CD4-positive, alpha-beta T cell treated with Interleukin-2 at 100 ng/mL for 4 hours (primary cell): ENCODE results near the gene NFATC1.

ENCODE experiments used
- DNase-seq: peaks from one replicate; pipeline ENCODE4 v3.0.0-alpha.2; 2020; ENCODE audit warnings: low spot score

Gene NFATC1

DNA sequence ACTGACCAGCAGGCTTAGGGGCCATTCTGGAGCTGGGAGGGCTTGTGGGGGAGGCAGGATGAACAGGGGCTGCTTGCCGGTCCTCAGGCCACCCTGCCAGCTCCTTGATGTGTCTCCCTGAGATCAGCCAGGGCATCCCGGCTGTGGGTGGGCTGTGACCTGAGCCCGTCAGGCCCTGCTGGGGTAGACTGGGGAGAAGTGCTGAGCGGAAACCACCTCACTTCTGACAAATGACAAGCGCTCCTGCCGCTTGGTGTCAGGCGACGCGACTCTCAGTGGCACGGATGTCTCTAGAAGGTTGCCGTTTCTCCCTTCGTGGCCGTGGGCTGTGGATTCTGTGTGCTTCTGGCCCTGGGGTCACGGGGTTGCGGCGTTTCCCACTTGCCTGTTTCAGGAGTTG, 45.7 kb downstream of the NFATC1 start:
- DNase-seq = no peak

GRCh38 chr18:79442508-79443221, 46.9 kb downstream of the NFATC1 start:
- no peak for DNase-seq

DNA sequence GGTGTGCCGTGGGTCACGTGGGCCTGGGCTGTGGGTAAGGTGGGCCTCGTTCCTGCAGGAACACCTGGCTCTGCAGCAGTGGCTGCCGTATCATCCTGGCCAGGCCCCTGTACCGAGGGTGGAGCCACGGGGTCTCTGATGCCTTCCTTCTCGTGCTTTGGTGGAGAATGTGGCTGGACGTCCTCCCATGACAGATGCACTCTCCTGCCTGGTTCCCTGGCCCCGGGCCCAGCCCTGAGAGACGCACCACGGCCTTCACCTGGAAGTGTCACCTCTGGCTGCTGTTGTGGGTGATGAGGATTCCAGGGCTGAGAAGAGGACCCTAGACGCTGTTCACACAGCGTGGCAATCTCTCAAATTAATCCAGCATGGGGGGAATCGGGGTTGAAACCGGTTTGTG, 49.5 kb downstream of the NFATC1 start:
- DNase-seq = no peak

DNA sequence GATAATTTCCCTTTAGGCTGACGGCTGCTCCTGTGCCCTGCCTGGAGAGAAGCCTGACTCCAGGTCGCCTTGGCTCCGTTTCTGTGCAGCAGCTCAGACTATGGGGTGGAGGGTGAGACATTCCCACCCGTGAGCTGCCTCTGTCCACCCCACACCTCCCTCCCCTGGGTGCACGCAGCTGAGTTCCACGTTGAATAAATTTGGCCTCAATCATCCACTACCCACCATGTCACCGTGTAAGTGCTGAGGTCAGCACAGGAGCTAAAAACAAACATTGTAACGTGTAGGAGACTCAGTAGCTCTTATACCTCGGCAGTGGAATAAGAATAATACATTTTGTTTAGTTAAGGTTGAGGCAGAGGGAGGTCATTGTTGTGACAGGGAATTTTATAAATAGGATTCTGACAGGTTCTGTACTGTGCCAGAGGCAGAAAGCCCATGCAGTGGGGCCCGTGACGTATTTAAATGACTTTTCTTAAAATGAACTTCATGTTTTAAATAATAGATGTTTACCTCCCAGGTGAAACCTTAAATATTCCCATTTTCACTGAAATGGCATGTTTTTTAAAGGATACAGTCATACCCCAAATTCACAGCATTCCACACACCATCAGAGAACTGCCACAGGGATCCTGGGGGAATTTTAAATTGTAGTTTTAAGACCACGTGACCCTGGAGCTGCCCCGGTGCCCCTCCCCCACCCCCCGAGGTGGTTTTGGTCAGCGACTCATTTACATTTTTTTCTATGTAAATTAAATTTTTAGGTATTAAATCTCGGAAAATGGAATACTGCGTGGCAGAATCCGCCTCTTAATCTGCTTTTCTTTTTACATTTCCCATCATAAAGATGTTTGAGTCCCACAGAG, 50.2 kb downstream of the NFATC1 start:
- DNase-seq = no peak

- no peak for DNase-seq
Observed at GRCh38 chr18:79446931-79447330, 51.2 kb downstream of the NFATC1 start.

- DNase-seq = no peak
Observed at GRCh38 chr18:79447703-79448367, 52.1 kb downstream of the NFATC1 start.

DNA sequence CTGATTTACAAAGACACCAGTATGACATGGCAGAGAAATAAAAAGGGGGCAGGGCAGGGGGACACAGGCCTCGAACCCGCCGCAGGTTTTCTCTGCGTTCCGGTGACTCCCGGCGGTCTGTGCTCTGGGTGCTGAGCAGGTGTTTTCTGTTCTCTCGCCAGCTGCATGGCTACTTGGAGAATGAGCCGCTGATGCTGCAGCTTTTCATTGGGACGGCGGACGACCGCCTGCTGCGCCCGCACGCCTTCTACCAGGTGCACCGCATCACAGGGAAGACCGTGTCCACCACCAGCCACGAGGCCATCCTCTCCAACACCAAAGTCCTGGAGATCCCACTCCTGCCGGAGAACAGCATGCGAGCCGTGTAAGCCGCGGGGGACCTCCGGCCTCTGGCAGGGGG, 52.9 kb downstream of the NFATC1 start:
- no peak for DNase-seq

GRCh38 chr18:79449551-79450288, 54.0 kb downstream of the NFATC1 start:
- DNase-seq = no peak

GRCh38 chr18:79450289-79451080, 54.8 kb downstream of the NFATC1 start:
- DNase-seq = no peak

DNA sequence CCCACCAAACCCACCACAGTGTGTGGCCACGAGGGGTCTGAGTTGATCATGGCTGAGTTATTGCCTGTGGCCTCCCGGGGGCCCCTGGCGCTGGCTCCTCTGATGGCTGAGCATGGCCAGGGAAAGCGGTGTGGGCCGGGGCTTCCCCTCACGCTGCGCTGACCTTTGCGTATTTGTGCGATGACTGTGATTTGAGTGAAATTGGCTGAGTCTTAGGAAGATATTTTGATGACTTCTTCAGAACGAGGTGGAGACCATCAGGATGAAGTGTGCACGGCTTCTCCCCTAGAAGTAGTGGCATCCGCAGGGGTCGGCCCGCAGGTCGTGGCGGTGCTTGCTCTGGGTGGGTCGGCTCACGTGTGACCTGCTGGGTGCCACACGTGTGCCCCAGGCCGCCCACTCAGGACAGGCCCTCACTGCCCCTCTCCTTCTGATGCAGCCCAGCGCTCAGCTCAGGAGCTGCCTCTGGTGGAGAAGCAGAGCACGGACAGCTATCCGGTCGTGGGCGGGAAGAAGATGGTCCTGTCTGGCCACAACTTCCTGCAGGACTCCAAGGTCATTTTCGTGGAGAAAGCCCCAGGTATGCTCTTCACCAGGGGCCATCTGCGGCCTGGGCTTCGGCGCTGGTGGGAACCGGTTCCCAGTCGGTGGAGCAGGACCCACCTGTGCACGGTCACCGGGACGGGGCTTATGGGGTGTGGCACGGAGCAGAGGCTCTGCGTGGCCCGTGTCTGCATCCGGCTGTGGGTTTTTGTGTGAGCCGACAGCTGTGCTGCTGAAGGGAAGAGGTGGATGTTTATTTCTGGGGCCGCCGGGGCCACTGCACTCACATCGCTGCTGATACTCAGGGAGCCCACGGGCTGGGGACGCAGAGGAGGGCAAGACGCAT, 55.8 kb downstream of the NFATC1 start:
- no peak for DNase-seq

DNA sequence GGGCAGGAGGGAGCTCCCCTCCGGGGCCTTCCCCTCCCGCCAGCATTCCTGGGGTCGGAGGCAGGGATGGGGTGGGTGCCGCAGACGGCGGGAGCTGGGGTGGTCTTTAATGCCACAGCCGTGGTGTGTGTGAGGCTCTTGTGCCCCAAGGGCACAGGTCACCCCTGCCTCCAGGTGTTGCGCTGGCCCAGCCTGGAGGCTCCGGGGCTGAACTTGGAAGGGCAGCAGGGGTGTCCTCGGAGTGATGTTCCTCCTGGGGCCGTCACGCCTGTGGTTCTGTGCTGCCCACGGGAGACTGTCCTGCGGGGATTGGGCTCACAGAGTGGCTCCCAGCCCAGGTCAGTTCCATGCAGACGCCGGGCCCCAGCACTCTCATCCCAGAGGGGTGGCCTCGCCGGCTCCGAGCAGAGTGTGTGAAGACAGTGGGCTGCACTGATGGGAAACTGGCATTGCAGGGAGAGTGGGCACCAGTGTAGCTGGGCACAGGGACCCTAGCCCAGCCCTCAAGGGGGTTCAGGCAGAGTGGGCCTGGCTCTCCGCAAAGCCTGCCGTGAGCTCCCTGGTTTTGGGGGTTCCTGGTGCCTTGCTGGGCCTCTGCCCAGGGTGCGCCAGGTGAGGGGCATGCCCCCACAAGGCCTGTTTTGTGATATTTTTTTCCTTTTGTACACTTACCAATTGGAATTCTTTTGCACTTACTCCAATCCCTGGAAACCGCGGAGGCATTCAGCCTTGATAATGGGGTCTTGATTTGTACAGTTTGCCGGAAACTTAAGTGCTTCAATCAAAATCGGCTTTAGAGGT, 56.7 kb downstream of the NFATC1 start:
- DNase-seq = no peak

DNA sequence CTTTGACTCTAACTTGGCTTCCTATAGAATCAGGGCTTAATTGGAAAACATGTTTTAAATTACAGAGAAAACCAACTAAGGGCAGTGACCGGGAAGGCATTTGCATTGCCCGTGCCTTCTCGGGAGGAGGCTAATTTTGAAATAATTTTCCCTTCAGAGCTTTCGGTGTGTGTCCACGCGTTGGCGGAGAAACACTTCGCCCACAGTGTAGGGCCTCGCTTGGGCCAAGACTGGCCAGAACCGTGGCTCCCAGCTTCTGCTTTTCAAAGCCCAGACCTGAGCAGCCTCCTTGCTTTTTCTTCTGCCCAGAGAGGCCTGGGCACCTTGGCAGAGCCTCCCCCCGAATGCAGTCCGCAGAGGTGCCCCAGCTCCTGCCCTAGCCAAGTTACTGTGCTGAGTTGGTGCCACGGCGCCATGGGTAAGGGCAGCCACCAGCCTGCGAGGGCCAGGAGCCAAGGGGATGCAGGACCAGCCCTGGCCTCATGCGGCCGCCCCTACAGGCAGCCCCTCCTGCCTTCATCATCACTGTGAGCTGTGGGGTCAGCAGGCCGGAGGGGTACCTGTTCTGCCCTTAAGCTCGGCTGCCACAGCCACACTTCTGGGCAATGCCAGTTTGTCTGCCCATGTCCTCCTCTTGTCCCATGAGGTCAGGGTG, 57.4 kb downstream of the NFATC1 start:
- no peak for DNase-seq

DNA sequence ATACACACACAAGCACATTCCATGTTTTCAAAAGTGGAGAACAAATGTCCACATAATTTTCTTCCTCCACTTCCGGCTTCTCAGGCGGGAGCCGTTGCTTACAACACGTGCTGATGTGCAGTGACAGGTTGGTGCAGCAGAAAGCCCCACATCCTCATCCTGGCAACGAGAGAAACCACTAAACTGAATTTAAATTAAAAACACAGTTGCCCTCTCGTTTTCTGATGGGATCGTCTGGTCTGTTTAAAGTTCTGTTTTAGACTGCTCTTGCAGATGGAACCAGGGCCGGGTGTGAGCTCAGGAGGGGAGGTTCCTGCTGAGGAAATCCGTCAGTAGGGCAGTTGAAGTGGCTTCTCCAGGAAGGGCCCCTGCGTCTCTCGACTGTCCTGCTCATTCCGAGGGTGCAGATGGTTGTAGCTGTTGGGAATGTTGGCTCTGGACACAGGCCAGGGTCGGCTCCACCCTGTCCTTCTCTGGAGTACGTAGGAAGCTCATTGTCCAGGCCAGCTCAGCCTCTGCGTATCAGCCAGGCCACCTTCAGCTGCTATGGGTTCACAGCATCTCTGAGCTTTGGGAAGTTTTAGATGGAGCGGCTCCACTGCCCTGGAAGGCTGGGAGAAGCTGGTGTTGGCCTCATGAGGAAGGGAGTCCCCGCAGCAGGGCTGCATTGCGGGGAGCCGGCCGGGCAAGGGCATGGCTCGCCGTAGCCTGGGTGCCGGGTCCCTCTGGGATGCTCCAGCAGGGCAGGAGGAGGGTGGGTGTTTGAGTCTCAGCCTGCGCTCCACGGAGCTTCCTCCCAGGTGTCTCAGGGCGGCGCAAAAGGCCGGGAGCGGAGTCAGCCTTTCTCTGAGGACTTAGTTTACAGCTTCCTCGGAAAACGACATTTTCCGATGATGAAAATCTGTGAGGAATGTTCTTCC, 58.3 kb downstream of the NFATC1 start:
- DNase-seq = no peak

- no peak for DNase-seq
Observed at GRCh38 chr18:79455261-79455660, 59.5 kb downstream of the NFATC1 start.

- no peak for DNase-seq
Observed at GRCh38 chr18:79456105-79456980, 60.6 kb downstream of the NFATC1 start.

DNA sequence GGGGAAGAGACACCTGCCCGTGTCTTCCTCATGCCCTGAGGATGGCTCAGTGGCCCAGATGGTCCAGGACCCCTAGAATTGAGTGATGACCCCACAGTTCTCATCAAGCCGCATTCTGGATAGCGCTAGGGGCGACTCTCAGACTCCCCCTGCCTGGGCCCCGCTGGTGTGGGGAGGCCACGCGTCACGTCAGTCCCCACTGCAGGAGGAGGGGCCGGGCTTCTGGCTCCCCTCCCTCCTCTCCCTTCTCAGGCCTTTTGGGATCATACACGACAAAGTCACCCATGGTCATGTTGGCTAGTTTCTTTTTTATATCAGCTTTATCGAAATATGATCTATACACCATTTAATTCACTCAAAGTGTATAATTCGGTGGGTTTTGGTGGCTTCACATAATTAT, 61.5 kb downstream of the NFATC1 start:
- no peak for DNase-seq

DNA sequence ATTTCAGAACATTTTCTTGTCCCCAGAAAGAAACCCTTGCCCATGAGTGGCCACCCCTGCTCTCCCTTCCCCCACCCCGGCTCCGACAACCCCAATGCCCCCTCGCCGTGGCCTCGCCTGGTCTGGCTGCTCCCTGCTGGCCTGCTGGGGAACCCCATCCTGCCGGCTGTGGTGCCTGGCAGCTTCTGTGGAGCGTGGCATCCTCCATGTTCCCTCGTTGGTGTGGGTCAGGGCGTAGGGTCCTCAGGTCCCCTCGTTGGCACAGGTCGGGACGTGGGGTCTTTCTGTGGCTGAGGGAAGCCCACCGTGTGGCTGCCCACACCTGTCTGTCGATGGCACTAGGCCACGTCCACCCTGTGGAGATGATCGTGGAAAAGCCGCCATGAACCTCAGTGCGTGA, 61.9 kb downstream of the NFATC1 start:
- DNase-seq = no peak
